ENCODE results near the gene RIN1. TPM values are rescaled to one million over a fixed set of nuclear protein-coding genes. Genes with fewer than 3 reads are reported as not detected.

RIN1 gene
- total RNA-seq, 4 donors from 2014 or later = 0.98 to 3.7 (median 3.3) TPM

GRCh38 chr11:66283461-66284105, 52.7 kb downstream of the RIN1 start:
- no peak for TF ChIP-seq CTCF (IDR thresholded peaks at IDR 0.05; ENCODE audit: low read depth)

DNA sequence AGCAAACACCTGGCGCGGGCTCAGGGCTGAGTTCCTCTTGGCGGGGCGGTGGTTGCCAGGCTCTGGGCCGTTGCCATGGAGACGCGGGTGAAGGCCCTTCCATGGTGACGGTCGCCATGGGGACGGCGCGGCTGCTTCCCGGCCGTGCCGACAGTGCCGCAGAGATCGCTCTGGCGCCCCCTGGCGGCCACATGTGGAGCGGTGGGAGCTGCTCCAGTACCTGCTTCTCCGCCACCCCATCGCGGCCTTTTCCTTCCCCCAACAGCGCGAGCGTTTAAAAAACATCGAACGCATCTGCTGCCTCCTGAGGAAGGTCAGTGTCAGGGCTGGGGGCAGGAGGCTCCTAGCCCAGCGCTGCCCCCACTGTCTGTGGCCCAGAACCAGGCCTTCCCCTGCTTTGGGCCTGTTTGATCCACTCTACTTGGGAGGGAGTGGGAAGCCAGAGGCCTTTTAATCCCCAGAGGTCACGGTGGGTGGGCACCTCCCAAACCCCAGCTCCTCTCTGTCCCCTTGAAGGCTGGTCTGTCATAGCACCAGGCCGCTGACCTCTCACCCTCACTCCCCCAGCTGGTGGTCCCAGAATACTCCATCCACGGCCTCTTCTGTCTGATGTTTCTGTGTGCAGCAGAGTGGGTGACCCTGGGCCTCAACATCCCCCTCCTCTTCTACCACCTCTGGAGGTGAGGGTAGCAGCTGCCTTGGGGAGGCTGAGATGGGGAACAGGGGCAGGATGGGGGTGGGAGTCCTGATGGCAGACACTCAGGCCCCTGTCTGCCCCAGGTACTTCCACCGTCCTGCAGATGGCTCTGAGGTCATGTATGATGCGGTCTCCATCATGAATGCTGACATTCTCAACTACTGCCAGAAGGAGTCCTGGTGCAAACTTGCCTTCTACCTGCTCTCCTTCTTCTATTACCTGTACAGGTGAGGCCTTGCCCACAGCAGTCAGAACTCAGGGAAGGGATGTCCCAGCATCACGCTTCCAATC, 53.5 kb downstream of the RIN1 start:
- TF ChIP-seq CTCF (IDR thresholded peaks at IDR 0.05; ENCODE audit: low read depth) = no peak

Small RNA genes within 50 kb of the gene (small RNA-seq; reads per million reads assigned to genes)
- not detected for gene RF00017

Other genes starting within 250 kb of the RIN1 start
- 10 to 100 TPM; 13.3 to 24.9 (median 19.3) TPM for gene KLC2, start 78.7 kb downstream of the RIN1 start, total RNA-seq
- 10 to 100 TPM; 46.3 to 95.3 (median 68.6) TPM for gene RAB1B, start 67.8 kb downstream of the RIN1 start, total RNA-seq
- gene CNIH2, start 58.3 kb downstream of the RIN1 start, total RNA-seq = not detected
- 10 to 100 TPM; 39.0 to 60.5 (median 53.7) TPM for gene YIF1A, start 47.3 kb downstream of the RIN1 start, total RNA-seq
- gene TMEM151A, start 44.5 kb downstream of the RIN1 start, total RNA-seq = not detected
- 100 to 1,000 TPM in 2 of 4 donors, 10 to 100 TPM in 2; 49.0 to 226 (median 149) TPM for gene CD248, start 19.4 kb downstream of the RIN1 start, total RNA-seq
- 10 to 100 TPM; 20.5 to 47.1 (median 34.7) TPM for gene BRMS1, start 8.7 kb upstream of the RIN1 start, total RNA-seq
- gene B4GAT1, start 11.2 kb upstream of the RIN1 start, total RNA-seq = 10 to 100 TPM; 11.7 to 31.7 (median 18.7) TPM
- gene SLC29A2, start 35.3 kb upstream of the RIN1 start, total RNA-seq = 10 to 100 TPM in 2 of 4 donors, 1 to 10 TPM in 2; 3.7 to 30.7 (median 15.5) TPM
- not detected for gene NPAS4, start 84.6 kb upstream of the RIN1 start, total RNA-seq
- 10 to 100 TPM; 26.7 to 41.8 (median 39.6) TPM for gene MRPL11, start 102.4 kb upstream of the RIN1 start, total RNA-seq
- 10 to 100 TPM in 3 of 4 donors, 1 to 10 TPM in 1; 8.0 to 16.6 (median 12.6) TPM for gene PELI3, start 130.5 kb upstream of the RIN1 start, total RNA-seq
- 10 to 100 TPM; 12.6 to 17.8 (median 15.7) TPM for gene DPP3, start 144.0 kb upstream of the RIN1 start, total RNA-seq
- 10 to 100 TPM; 25.5 to 53.7 (median 39.3) TPM for gene BBS1, start 174.2 kb upstream of the RIN1 start, total RNA-seq
- gene ZDHHC24, start 209.6 kb upstream of the RIN1 start, total RNA-seq = 10 to 100 TPM in 3 of 4 donors, 1 to 10 TPM in 1; 4.4 to 16.4 (median 12.5) TPM
- under 1 TPM in 1 of 4 donors, not detected in 3; 0.22 TPM for gene ACTN3, start 210.5 kb upstream of the RIN1 start, total RNA-seq
- 100 to 1,000 TPM in 3 of 4 donors, 10 to 100 TPM in 1; 55.9 to 196 (median 121) TPM for gene CTSF, start 232.2 kb upstream of the RIN1 start, total RNA-seq